AG04449 (cell line): ENCODE data around the gene ANXA4.
"Not testable (repeated sequence)": the region's sequence is repeated elsewhere in the genome, so short reads cannot be mapped to it uniquely, and the experiment has no call there.

Experiments
- CTCF ChIA-PET: fragments of 350-600 bp; formaldehyde crosslinking; extraction: SDS; loops from one replicate; lab custom pipeline; 2021; ENCODE audit warnings: antibody characterized with exemption; lab: Yijun Ruan, JAX
- POLR2A ChIA-PET: fragments of 400-600, 350-600 bp; formaldehyde crosslinking; extraction: SDS; loops from one replicate; lab custom pipeline; 2020; ENCODE audit warnings: antibody characterized with exemption, inconsistent platforms; lab: Yijun Ruan, JAX
- DNase-seq: peaks from one replicate; pipeline ENCODE4 v3.0.0-alpha.2; 2010; ENCODE audit warnings: low read depth, low spot score
- H3K4me3 ChIP-seq: 2 replicates; pipeline ENCODE4 v1.5.1; 2011; ENCODE audit warnings: low read depth, mild to moderate bottlenecking, control low read depth, low read length
- CTCF ChIP-seq: IDR thresholded peaks from one replicate; pipeline ENCODE4 v1.5.1; 2011; ENCODE audit warnings: mild to moderate bottlenecking, moderate library complexity, low read length, control low read depth, inconsistent platforms; ENCODE audit not compliant: insufficient read depth; ENCODE audit errors: missing control alignments

Gene ANXA4

GRCh38 chr2:69817729-69818501, 76.0 kb downstream of the ANXA4 start:
- no peak overlapping the region for H3K4me3 ChIP-seq
- no peak for TF ChIP-seq CTCF
- no peak for DNase-seq
- CTCF ChIA-PET: interaction anchor here (0.6 to 22.2 kb wide), 23 partner anchors 9 to 257 kb away, joined by 3 to 788 read pairs (median 10); partner anchors contain the start of genes ANXA4 and GMCL1
- POLR2A ChIA-PET: no interaction called here

- no peak for DNase-seq
- POLR2A ChIA-PET: interaction anchor here (1.0 kb wide), 1 partner anchor 87 kb away, joined by 3 read pairs; the partner anchor contains the start of gene ANXA4
- TF ChIP-seq CTCF: no peak
- CTCF ChIA-PET: interaction anchor here (1.2 to 6.8 kb wide), 5 partner anchors 11 to 108 kb away, joined by 3 to 92 read pairs (median 3); no protein-coding TSS in a partner anchor
- no peak overlapping the region for H3K4me3 ChIP-seq
These were observed 86.0 kb downstream of the ANXA4 start for GRCh38 chr2:69827796-69828540.

- TF ChIP-seq CTCF: no peak
- ChIA-PET POLR2A (interaction anchor here (0.6 to 1.0 kb wide), 3 partner anchors 84 to 436 kb away, joined by 3 to 4 read pairs (median 3); partner anchors contain the start of gene ANXA4), CTCF (interaction anchor here (1.4 to 6.8 kb wide), 3 partner anchors 12 to 104 kb away, joined by 3 to 92 read pairs (median 65); no protein-coding TSS in a partner anchor)
- no peak for DNase-seq
- peak overlapping the region; percentile 93 for H3K4me3 ChIP-seq
These were observed 87.0 kb downstream of the ANXA4 start for GRCh38 chr2:69828938-69829255.

GRCh38 chr2:69829256-69830044, 87.5 kb downstream of the ANXA4 start, which contains the start of gene GMCL1:
GMCL1 (plus strand) TSS chr2:69829660; CDS start chr2:69829893, 233 bp downstream.
- CTCF ChIA-PET: interaction anchor here (2.3 to 6.8 kb wide), 3 partner anchors 12 to 105 kb away, joined by 11 to 92 read pairs (median 65); no protein-coding TSS in a partner anchor
- POLR2A ChIA-PET: interaction anchor here (0.6 to 1.0 kb wide), 3 partner anchors 84 to 436 kb away, joined by 3 to 4 read pairs (median 3); partner anchors contain the start of gene ANXA4
- TF ChIP-seq CTCF: no peak
- DNase-seq: peak; percentile 69
- peak within 1 kb of the TSS; percentile 93 for H3K4me3 ChIP-seq

- CTCF ChIA-PET: interaction anchor here (2.3 to 4.1 kb wide), 2 partner anchors 14 to 106 kb away, joined by 11 to 16 read pairs; no protein-coding TSS in a partner anchor
- no peak for TF ChIP-seq CTCF
- DNase-seq: no peak
- H3K4me3 ChIP-seq: peak overlapping the region; percentile 93
- POLR2A ChIA-PET: no interaction called here
These were observed 88.3 kb downstream of the ANXA4 start for GRCh38 chr2:69830045-69830905.

- POLR2A ChIA-PET, DNase-seq: not testable (repeated sequence)
- CTCF ChIA-PET: interaction anchor here (0.6 to 4.1 kb wide), 3 partner anchors 14 to 115 kb away, joined by 3 to 16 read pairs (median 11); no protein-coding TSS in a partner anchor
- peak overlapping the region; percentile 93 for H3K4me3 ChIP-seq
These were observed 88.9 kb downstream of the ANXA4 start for GRCh38 chr2:69830906-69831241.
